Small intestine (tissue), 7 donors: ENCODE results near the gene LPP. TPM values are rescaled to one million over a fixed set of nuclear protein-coding genes. Genes with fewer than 3 reads are reported as not detected.

Source experiments
- DNase-seq, 2 donors: peaks; one replicate each; pipeline versions ENCODE4 v3.0.0 to v3.0.0-alpha.2; 2013
- FAIRE-seq: peaks from 2 replicates; lab custom pipeline; 2012; peaks lifted over from hg19 to GRCh38; lab: Jason Lieb, UNC
- H3K27ac ChIP-seq, 3 donors: one replicate each; pipeline ENCODE4 v1.5.1; 2013; ENCODE audit warnings: low read length in 2 of 3, mild to moderate bottlenecking in 2 of 3, control low read depth in 1 of 3, inconsistent platforms in 1 of 3, low read depth in 1 of 3, moderate library complexity in 1 of 3
- H3K27me3 ChIP-seq, 3 donors: one replicate each; pipeline ENCODE4 v1.6.1; 2013; ENCODE audit warnings: low read length in 3 of 3, inconsistent platforms in 1 of 3; ENCODE audit not compliant: control insufficient read depth in 3 of 3, insufficient read depth in 3 of 3
- H3K36me3 ChIP-seq, 3 donors: one replicate each; pipeline ENCODE4 v1.6.1; 2013; ENCODE audit warnings: low read length in 3 of 3, inconsistent platforms in 1 of 3, low read depth in 1 of 3, mild to moderate bottlenecking in 1 of 3, moderate library complexity in 1 of 3; ENCODE audit not compliant: control insufficient read depth in 3 of 3, insufficient read depth in 2 of 3
- H3K4me1 ChIP-seq, 3 donors: one replicate each; pipeline ENCODE4 v1.6.1; 2013; ENCODE audit warnings: low read length in 2 of 3, inconsistent platforms in 1 of 3, low read depth in 1 of 3, mild to moderate bottlenecking in 1 of 3, moderate library complexity in 1 of 3; ENCODE audit not compliant: control insufficient read depth in 3 of 3, insufficient read depth in 2 of 3
- H3K4me3 ChIP-seq, 3 donors: one replicate each; pipeline ENCODE4 v1.5.1; 2013; ENCODE audit warnings: low read length in 3 of 3, control low read depth in 1 of 3, inconsistent platforms in 1 of 3, low read depth in 1 of 3, mild to moderate bottlenecking in 1 of 3, moderate library complexity in 1 of 3
- H3K9me3 ChIP-seq, 2 donors: one replicate each; pipeline ENCODE4 v1.6.1; 2013; ENCODE audit warnings: low read depth in 1 of 2, low read length in 1 of 2; ENCODE audit not compliant: control insufficient read depth in 2 of 2, insufficient read depth in 1 of 2
- WGBS, 3 donors: extraction: QIAGEN DNeasy Blood & Tissue Kit; methylation state at CpG; one replicate each; pipeline ENCODE4 v1.1.7; 2013; 5-methylcytosine and 5-hydroxymethylcytosine counted together
- polyA plus RNA-seq, 4 donors: library from polyadenylated mRNA; stranded (reverse) in 3 of 4; unstranded in 1 of 4; fragments of 200-250 nt in 3 of 4; fragments of 120-200 nt in 1 of 4; gene quantifications; one replicate each; pipeline versions ENCODE4 v1.2.1 to v1.2.3, GENCODE V29; 2013
- donor health status: healthy with polysubstance abuse.
- donor health status: control.
- donor health status: control.
- donor health status: Bipolar disorder and iron deficiency.
- donor health status: healthy.

The LPP gene
- polyA plus RNA-seq, 4 donors = 5.4 to 35.8 (median 12.4) TPM

GRCh38 chr3:188287339-188287738, 133.4 kb downstream of the LPP start:
- no peak for FAIRE-seq
- Histone ChIP-seq H3K27ac (peak overlapping the region in 1 of 3 donors; percentile 5), H3K4me1 (peaks cover 3 to 31% (median 7%) of the 10 kb centered on the region in 3 donors), H3K4me3 (no peak overlapping the region), H3K36me3 (peaks cover 0 to 19% (median 2%) of the 10 kb centered on the region in 3 donors), H3K9me3 (no peaks in the 10 kb centered on the region), H3K27me3 (no peaks in the 10 kb centered on the region)
- DNase-seq = no peak
- WGBS, 3 donors = 88 to 92% (median 90%) methylated on average over 4 of the region's 4 CpGs

GRCh38 chr3:188287762-188288505, 134.0 kb downstream of the LPP start:
- no peak for FAIRE-seq
- H3K9me3 ChIP-seq = no peaks in the 10 kb centered on the region
- peaks cover 3 to 25% (median 7%) of the 10 kb centered on the region in 3 donors for H3K4me1 ChIP-seq
- no peak overlapping the region for H3K4me3 ChIP-seq
- 63 to 83% (median 81%) methylated on average over 6 of the region's 6 CpGs for WGBS, 3 donors
- DNase-seq = no peak
- H3K36me3 ChIP-seq = peaks cover 0 to 19% (median 2%) of the 10 kb centered on the region in 3 donors
- H3K27ac ChIP-seq = peak overlapping the region in 1 of 3 donors; percentile 59
- no peaks in the 10 kb centered on the region for H3K27me3 ChIP-seq

- Histone ChIP-seq H3K9me3 (no peaks in the 10 kb centered on the region), H3K36me3 (peaks cover 0 to 9% (median 0%) of the 10 kb centered on the region in 3 donors), H3K4me3 (no peak overlapping the region), H3K4me1 (peaks cover 14 to 31% (median 29%) of the 10 kb centered on the region in 3 donors), H3K27me3 (no peaks in the 10 kb centered on the region), H3K27ac (no peak overlapping the region)
- DNase-seq = no peak
- WGBS, 3 donors = 89 to 100% (median 90%) methylated on average over 1 of the region's 1 CpG
- no peak for FAIRE-seq
Observed at GRCh38 chr3:188292251-188292650, 138.3 kb downstream of the LPP start.

- FAIRE-seq (no peak), DNase-seq (no peak)
- no peak overlapping the region for H3K27ac ChIP-seq
- peaks cover 14 to 35% (median 29%) of the 10 kb centered on the region in 3 donors for H3K4me1 ChIP-seq
- H3K27me3 ChIP-seq = no peaks in the 10 kb centered on the region
- no peak overlapping the region for H3K4me3 ChIP-seq
- no peaks in the 10 kb centered on the region for H3K9me3 ChIP-seq
- WGBS, 3 donors = 85 to 87% (median 86%) methylated on average over 3 of the region's 3 CpGs
- H3K36me3 ChIP-seq = peaks cover 0 to 9% (median 0%) of the 10 kb centered on the region in 3 donors
Observed at GRCh38 chr3:188292827-188293226, 138.9 kb downstream of the LPP start.

GRCh38 chr3:188294113-188294512, 140.2 kb downstream of the LPP start:
- no peak overlapping the region for H3K4me3 ChIP-seq
- H3K4me1 ChIP-seq = peaks cover 14 to 44% (median 40%) of the 10 kb centered on the region in 3 donors
- DNase-seq (no peak), FAIRE-seq (no peak)
- H3K9me3 ChIP-seq = no peaks in the 10 kb centered on the region
- H3K27me3 ChIP-seq = no peaks in the 10 kb centered on the region
- H3K36me3 ChIP-seq = peaks cover 0 to 9% (median 0%) of the 10 kb centered on the region in 3 donors
- 81 to 85% (median 84%) methylated on average over 3 of the region's 3 CpGs for WGBS, 3 donors
- H3K27ac ChIP-seq = no peak overlapping the region

GRCh38 chr3:188294823-188295487, 141.0 kb downstream of the LPP start:
- Histone ChIP-seq H3K9me3 (no peaks in the 10 kb centered on the region), H3K4me3 (no peak overlapping the region), H3K4me1 (peaks cover 14 to 44% (median 40%) of the 10 kb centered on the region in 3 donors), H3K36me3 (peaks cover 0 to 7% (median 0%) of the 10 kb centered on the region in 3 donors), H3K27me3 (no peaks in the 10 kb centered on the region), H3K27ac (peak overlapping the region; percentile 71 to 89 (median 81))
- DNase-seq (peak; percentile 78 to 88), FAIRE-seq (no peak)
- 17 to 38% (median 23%) methylated on average over 11 of the region's 11 CpGs for WGBS, 3 donors

GRCh38 chr3:188295876-188296275, 141.9 kb downstream of the LPP start:
- peaks cover 0 to 3% (median 0%) of the 10 kb centered on the region in 3 donors for H3K36me3 ChIP-seq
- H3K27me3 ChIP-seq = no peaks in the 10 kb centered on the region
- peaks cover 14 to 40% (median 38%) of the 10 kb centered on the region in 3 donors for H3K4me1 ChIP-seq
- WGBS, 3 donors = 96 to 99% (median 97%) methylated on average over 3 of the region's 3 CpGs
- FAIRE-seq = no peak
- no peak for DNase-seq
- H3K27ac ChIP-seq = peak overlapping the region; percentile 48 to 81 (median 71)
- H3K4me3 ChIP-seq = no peak overlapping the region
- H3K9me3 ChIP-seq = no peaks in the 10 kb centered on the region

- DNase-seq (peak; percentile 88 to 89), FAIRE-seq (no peak)
- H3K4me3 ChIP-seq = no peak overlapping the region
- peak overlapping the region; percentile 78 to 92 (median 86) for H3K27ac ChIP-seq
- WGBS, 3 donors = 25 to 46% (median 32%) methylated on average over 5 of the region's 5 CpGs
- H3K9me3 ChIP-seq = no peaks in the 10 kb centered on the region
- H3K27me3 ChIP-seq = no peaks in the 10 kb centered on the region
- H3K36me3 ChIP-seq = peaks cover 0 to 3% (median 0%) of the 10 kb centered on the region in 3 donors
- H3K4me1 ChIP-seq = peaks cover 14 to 38% (median 37%) of the 10 kb centered on the region in 3 donors
Observed at GRCh38 chr3:188296761-188297612, 143.0 kb downstream of the LPP start.
